PC-9 (cell line): ENCODE measurements around the gene ERC2. TPM values are rescaled to one million over a fixed set of nuclear protein-coding genes. Genes with fewer than 3 reads are reported as not detected.

ENCODE experiments used
- BruUV-seq: library from RNA; stranded (reverse); fragments of 400-500 nt; replicated peaks from 2 replicates; lab custom pipeline; 2021; lab: Mats Ljungman, UMichigan
- CTCF ChIA-PET: fragments of 300-600 bp; sonication (Branson Sonifier 250); formaldehyde crosslinking; loops from one replicate; lab custom pipeline; 2022; ENCODE audit warnings: antibody characterized with exemption; lab: Charles Lee
- POLR2A ChIA-PET: fragments of 300-600 bp; sonication (Branson Sonifier 250); formaldehyde crosslinking; loops from one replicate; lab custom pipeline; 2022; ENCODE audit warnings: antibody characterized with exemption; ENCODE audit not compliant: unreplicated experiment; lab: Charles Lee
- DNase-seq, 2 experiments: peaks; one replicate each; pipeline versions ENCODE4 v3.0.0 to v3.0.0-alpha.2; 2015 to 2022; ENCODE audit warnings: mixed read lengths in 1 of 2
- H2AFZ ChIP-seq: fragments of 200-600 bp; sonication (generic); 2 replicates; pipeline ENCODE4 v1.8.1; 2017; ENCODE audit warnings: antibody characterized with exemption
- H3F3A ChIP-seq: fragments of 200-600 bp; sonication (generic); 2 replicates; pipeline ENCODE4 v1.8.1; 2017; ENCODE audit warnings: antibody characterized with exemption, mild to moderate bottlenecking, low read depth; ENCODE audit not compliant: insufficient read depth
- H3K27ac ChIP-seq: fragments of 200-600 bp; sonication (generic); 2 replicates; pipeline ENCODE4 v1.6.1; 2016; ENCODE audit warnings: mixed run types
- H3K27me3 ChIP-seq: fragments of 200-600 bp; sonication (generic); 2 replicates; pipeline ENCODE4 v1.6.1; 2016; ENCODE audit warnings: low read depth, mixed run types; ENCODE audit not compliant: insufficient read depth
- H3K36me3 ChIP-seq: fragments of 200-600 bp; sonication (generic); 2 replicates; pipeline ENCODE4 v1.6.1; 2016; ENCODE audit warnings: low read depth, mixed run types
- H3K4me1 ChIP-seq: fragments of 200-600 bp; sonication (generic); replicated peaks from 2 replicates; pipeline ENCODE4 v1.6.1; 2016; ENCODE audit warnings: mixed run types; ENCODE audit not compliant: insufficient read depth
- H3K4me2 ChIP-seq: fragments of 200-600 bp; sonication (generic); 2 replicates; pipeline ENCODE4 v1.6.1; 2017; ENCODE audit warnings: mixed run types
- H3K4me3 ChIP-seq: fragments of 200-600 bp; sonication (generic); 2 replicates; pipeline ENCODE4 v1.6.1; 2016; ENCODE audit warnings: mixed run types
- H3K79me2 ChIP-seq: fragments of 200-600 bp; sonication (generic); 2 replicates; pipeline ENCODE4 v1.6.1; 2017; ENCODE audit warnings: low read depth, mixed run types
- H3K9me2 ChIP-seq: fragments of 200-600 bp; sonication (generic); 2 replicates; pipeline ENCODE4 v1.8.1; 2017; ENCODE audit warnings: mild to moderate bottlenecking; ENCODE audit not compliant: insufficient read depth
- H3K9me3 ChIP-seq: fragments of 200-600 bp; sonication (generic); 2 replicates; pipeline ENCODE4 v1.8.1; 2016; ENCODE audit warnings: low read depth; ENCODE audit not compliant: insufficient read depth
- H4K20me1 ChIP-seq: fragments of 200-600 bp; sonication (generic); 2 replicates; pipeline ENCODE4 v1.8.1; 2017; ENCODE audit not compliant: insufficient read depth
- EZH2 ChIP-seq: fragments of 200-600 bp; sonication (generic); IDR thresholded peaks from 2 replicates; pipeline ENCODE4 v1.8.0; 2017; ENCODE audit warnings: antibody characterized with exemption, low read depth
- intact Hi-C: fragments of 100-400 bp; cut with micrococcal nuclease; formaldehyde crosslinking; loops from one replicate; pipeline ENCODE4 v1.10.0; 2022; ENCODE audit not compliant: unreplicated experiment
- total RNA-seq: library from RNA; stranded (reverse); gene quantifications from 2 replicates; pipeline ENCODE4 v1.2.3, GENCODE V29; 2021
- TF ChIP-seq, protein P1 (sequence below): fragments of 200-600 bp; sonication (generic); conservative IDR thresholded peaks from 2 replicates; pipeline ENCODE4 v1.6.1; 2017; ENCODE audit warnings: mixed run types, antibody characterized with exemption, mild to moderate bottlenecking, moderate library complexity

The ERC2 gene
- total RNA-seq, 1 experiment from 2014 or later: 1.4 TPM

- H3K27ac ChIP-seq: no peak overlapping the region
- H3K4me2 ChIP-seq: no peak overlapping the region
- no peak for DNase-seq
- ChIA-PET POLR2A (no interaction called here), CTCF (no interaction called here)
- H4K20me1 ChIP-seq: no peaks in the 10 kb centered on the region
- no peaks in the 10 kb centered on the region for H3K36me3 ChIP-seq
- no peaks in the 10 kb centered on the region for H3K9me2 ChIP-seq
- no peak overlapping the region for H2AFZ ChIP-seq
- BruUV-seq: no TSS peak
- H3K79me2 ChIP-seq: no peaks in the 10 kb centered on the region
- TF ChIP-seq, protein P1, sequence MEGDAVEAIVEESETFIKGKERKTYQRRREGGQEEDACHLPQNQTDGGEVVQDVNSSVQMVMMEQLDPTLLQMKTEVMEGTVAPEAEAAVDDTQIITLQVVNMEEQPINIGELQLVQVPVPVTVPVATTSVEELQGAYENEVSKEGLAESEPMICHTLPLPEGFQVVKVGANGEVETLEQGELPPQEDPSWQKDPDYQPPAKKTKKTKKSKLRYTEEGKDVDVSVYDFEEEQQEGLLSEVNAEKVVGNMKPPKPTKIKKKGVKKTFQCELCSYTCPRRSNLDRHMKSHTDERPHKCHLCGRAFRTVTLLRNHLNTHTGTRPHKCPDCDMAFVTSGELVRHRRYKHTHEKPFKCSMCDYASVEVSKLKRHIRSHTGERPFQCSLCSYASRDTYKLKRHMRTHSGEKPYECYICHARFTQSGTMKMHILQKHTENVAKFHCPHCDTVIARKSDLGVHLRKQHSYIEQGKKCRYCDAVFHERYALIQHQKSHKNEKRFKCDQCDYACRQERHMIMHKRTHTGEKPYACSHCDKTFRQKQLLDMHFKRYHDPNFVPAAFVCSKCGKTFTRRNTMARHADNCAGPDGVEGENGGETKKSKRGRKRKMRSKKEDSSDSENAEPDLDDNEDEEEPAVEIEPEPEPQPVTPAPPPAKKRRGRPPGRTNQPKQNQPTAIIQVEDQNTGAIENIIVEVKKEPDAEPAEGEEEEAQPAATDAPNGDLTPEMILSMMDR: no peak
- no peaks in the 10 kb centered on the region for H3K27me3 ChIP-seq
- no peak overlapping the region for H3K4me3 ChIP-seq
- H3F3A ChIP-seq: no peaks in the 10 kb centered on the region
- H3K4me1 ChIP-seq: no peaks in the 10 kb centered on the region
- no peaks in the 10 kb centered on the region for H3K9me3 ChIP-seq
- intact Hi-C loops: no loop called here
Measured at GRCh38 chr3:56238299-56238698, 230.0 kb downstream of the ERC2 start.

GRCh38 chr3:56233742-56234141 is 234.5 kb downstream of the ERC2 start:
- Histone ChIP-seq H3K9me2 (no peaks in the 10 kb centered on the region), H3K4me3 (no peak overlapping the region), H4K20me1 (no peaks in the 10 kb centered on the region), H3K79me2 (no peaks in the 10 kb centered on the region), H3K36me3 (no peaks in the 10 kb centered on the region), H3K27me3 (no peaks in the 10 kb centered on the region), H3K4me1 (no peaks in the 10 kb centered on the region), H3K27ac (no peak overlapping the region), H3K9me3 (no peaks in the 10 kb centered on the region), H3F3A (no peaks in the 10 kb centered on the region), H3K4me2 (no peak overlapping the region), H2AFZ (no peak overlapping the region)
- TF ChIP-seq, protein P1: no peak
- no peak for TF ChIP-seq EZH2
- no TSS peak for BruUV-seq
- ChIA-PET CTCF (no interaction called here), POLR2A (no interaction called here)
- no peak for DNase-seq
- intact Hi-C loops: no loop called here

DNA sequence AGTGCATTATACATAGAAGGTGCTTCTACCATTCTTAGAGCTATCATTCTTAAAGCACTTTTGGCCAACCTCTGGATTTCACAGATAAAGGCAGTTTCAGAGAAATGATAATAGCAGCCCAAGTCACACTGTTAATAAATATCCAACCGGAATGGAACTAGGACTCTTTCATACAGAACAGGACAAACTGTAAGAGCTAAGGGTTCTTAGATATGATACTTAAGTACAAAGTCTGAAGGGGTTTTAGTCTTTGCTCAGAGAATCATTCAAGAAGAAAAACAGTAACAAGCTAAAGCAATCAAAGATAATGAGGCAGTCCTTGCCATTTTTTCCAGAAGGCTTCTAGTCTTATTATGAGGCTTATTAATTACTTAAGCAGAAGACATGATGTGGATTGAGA is 239.0 kb downstream of the ERC2 start:
- H2AFZ ChIP-seq: no peak overlapping the region
- H3K4me1 ChIP-seq: no peaks in the 10 kb centered on the region
- no peak for TF ChIP-seq EZH2
- TF ChIP-seq, protein P1: no peak
- intact Hi-C loops: no loop called here
- H3K9me3 ChIP-seq: no peaks in the 10 kb centered on the region
- no peaks in the 10 kb centered on the region for H4K20me1 ChIP-seq
- no peaks in the 10 kb centered on the region for H3K9me2 ChIP-seq
- no peaks in the 10 kb centered on the region for H3F3A ChIP-seq
- no peak overlapping the region for H3K27ac ChIP-seq
- no peaks in the 10 kb centered on the region for H3K36me3 ChIP-seq
- H3K4me2 ChIP-seq: no peak overlapping the region
- ChIA-PET POLR2A (no interaction called here), CTCF (no interaction called here)
- H3K27me3 ChIP-seq: 0 out of 2 replicates have a peak, but pooled peaks cover 10% of the 10 kb centered on the region
- no peaks in the 10 kb centered on the region for H3K79me2 ChIP-seq
- no peak overlapping the region for H3K4me3 ChIP-seq
- BruUV-seq: no TSS peak
- DNase-seq: no peak
